HCT116 (cell line): ENCODE data around the gene MEAF6. TPM values are rescaled to one million over a fixed set of nuclear protein-coding genes. Genes with fewer than 3 reads are reported as not detected.
"Not testable (repeated sequence)": the region's sequence is repeated elsewhere in the genome, so short reads cannot be mapped to it uniquely, and the experiment has no call there.

Source experiments
- ATAC-seq: fragments of 200-7000 bp; cut with Tn5 transposase; 2 replicates; pipeline ENCODE4 v1.9.1; 2020; ENCODE audit warnings: mild to moderate bottlenecking, moderate library complexity
- BruUV-seq: library from RNA; stranded (reverse); fragments of 400-500 nt; replicated peaks from 2 replicates; lab custom pipeline; 2021; lab: Mats Ljungman, UMichigan
- CTCF ChIA-PET: fragments of 300-600 bp; sonication (Branson Sonifier 250); formaldehyde crosslinking; loops from one replicate; lab custom pipeline; 2021; ENCODE audit warnings: antibody characterized with exemption; lab: Charles Lee
- POLR2A ChIA-PET: fragments of 300-600, 350-600 bp; sonication (Branson Sonifier 250); formaldehyde crosslinking; loops from one replicate; lab custom pipeline; 2021; ENCODE audit warnings: antibody characterized with exemption; lab: Charles Lee
- RAD21 ChIA-PET, 2 experiments: fragments of 300-600 bp; sonication (Branson Sonifier 250); formaldehyde crosslinking; loops; one replicate each; lab custom pipeline; 2023; ENCODE audit warnings: low total read pairs in 2 of 2; ENCODE audit not compliant: uncharacterized antibody in 2 of 2, unreplicated experiment in 2 of 2, low non-redundant PET in 1 of 2; lab: Charles Lee
- DNase-seq: peaks from one replicate; pipeline ENCODE4 v3.0.0-alpha.2; 2010; ENCODE audit warnings: low read depth, low spot score
- H2AFZ ChIP-seq: fragments of 200-600 bp; shearing (Covaris generic), sonication (generic); 2 replicates; pipeline ENCODE4 v1.6.1; 2017; ENCODE audit warnings: low read depth, mixed run types, mixed read lengths, antibody characterized with exemption, low read length; ENCODE audit not compliant: poor library complexity, severe bottlenecking
- H3K27ac ChIP-seq: 2 replicates; pipeline ENCODE4 v1.5.1; 2012; ENCODE audit warnings: low read depth, low read length
- H3K27me3 ChIP-seq: fragments of 200-600 bp; sonication (generic); 2 replicates; pipeline ENCODE4 v1.6.1; 2016; ENCODE audit warnings: mixed run types, low read length, mixed read lengths; ENCODE audit not compliant: insufficient read depth
- H3K36me3 ChIP-seq, 2 experiments: fragments of 200-500 bp in 1 of 2; fragments of 200-600 bp in 1 of 2; sonication (Bioruptor generic) in 1 of 2; sonication (generic) in 1 of 2; 2 replicates each; pipeline versions ENCODE4 v1.5.1 to v1.6.1; 2014 to 2016; ENCODE audit warnings: low read length in 2 of 2, inconsistent platforms in 1 of 2, mixed read lengths in 1 of 2, mixed run types in 1 of 2; ENCODE audit not compliant: insufficient read depth in 2 of 2, control insufficient read depth in 1 of 2
- H3K4me1 ChIP-seq, 2 experiments: fragments of 200-600 bp in 1 of 2; sonication (generic) in 1 of 2; 2 replicates each; pipeline versions ENCODE4 v1.5.1 to v1.6.1; 2012 to 2017; ENCODE audit warnings: low read length in 2 of 2, inconsistent platforms in 1 of 2, mild to moderate bottlenecking in 1 of 2, mixed read lengths in 1 of 2, mixed run types in 1 of 2, moderate library complexity in 1 of 2; ENCODE audit not compliant: insufficient read depth in 2 of 2, control insufficient read depth in 1 of 2
- H3K4me2 ChIP-seq: fragments of 200-600 bp; sonication (generic); 2 replicates; pipeline ENCODE4 v1.6.1; 2017; ENCODE audit warnings: mixed run types, low read length, mixed read lengths
- H3K4me3 ChIP-seq, 2 experiments: fragments of 200-600 bp in 1 of 2; sonication (generic) in 1 of 2; replicated peaks in 1 of 2; 2 replicates each; pipeline ENCODE4 v1.5.1; 2011 to 2016; ENCODE audit warnings: low read length in 2 of 2, control low read depth in 1 of 2, low read depth in 1 of 2, mild to moderate bottlenecking in 1 of 2, mixed read lengths in 1 of 2, mixed run types in 1 of 2
- H3K79me2 ChIP-seq: fragments of 200-600 bp; sonication (generic); 2 replicates; pipeline ENCODE4 v1.6.1; 2017; ENCODE audit warnings: mild to moderate bottlenecking, mixed run types, low read length, moderate library complexity, mixed read lengths; ENCODE audit not compliant: insufficient read depth
- H3K9ac ChIP-seq: fragments of 200-600 bp; sonication (generic); 2 replicates; pipeline ENCODE4 v1.6.1; 2016; ENCODE audit warnings: low read length, mixed read lengths
- H3K9me2 ChIP-seq: fragments of 200-600 bp; sonication (generic), shearing (Covaris generic); 2 replicates; pipeline ENCODE4 v1.6.1; 2017; ENCODE audit warnings: mixed run types, mild to moderate bottlenecking, moderate library complexity; ENCODE audit not compliant: insufficient read depth
- H3K9me3 ChIP-seq, 2 experiments: fragments of 200-500 bp in 1 of 2; fragments of 200-600 bp in 1 of 2; sonication (Bioruptor generic) in 1 of 2; sonication (generic) in 1 of 2; 2 replicates each; pipeline ENCODE4 v1.6.1; 2014 to 2017; ENCODE audit warnings: low read length in 2 of 2, mixed read lengths in 2 of 2, inconsistent platforms in 1 of 2, low read depth in 1 of 2, mild to moderate bottlenecking in 1 of 2, mixed run types in 1 of 2, moderate library complexity in 1 of 2; ENCODE audit not compliant: control insufficient read depth in 1 of 2, insufficient read depth in 1 of 2
- H4K20me1 ChIP-seq: fragments of 200-600 bp; sonication (generic), shearing (Covaris generic); 2 replicates; pipeline ENCODE4 v1.6.1; 2017; ENCODE audit warnings: mixed run types, mild to moderate bottlenecking, moderate library complexity; ENCODE audit not compliant: insufficient read depth
- EZH2phosphoT487 ChIP-seq: fragments of 200-600 bp; IDR thresholded peaks from 2 replicates; pipeline ENCODE4 v1.6.1; 2018; ENCODE audit warnings: antibody characterized with exemption, borderline replicate concordance
- POLR2AphosphoS5 ChIP-seq: IDR thresholded peaks from 2 replicates; pipeline ENCODE4 v1.6.1; 2011; ENCODE audit warnings: mild to moderate bottlenecking, low read depth, low read length, moderate library complexity
- YY1 ChIP-seq: IDR thresholded peaks from 2 replicates; pipeline ENCODE4 v1.6.1; 2011; ENCODE audit warnings: low read length, low read depth, moderate library complexity, mild to moderate bottlenecking; ENCODE audit not compliant: insufficient replicate concordance; ENCODE audit errors: extremely low read depth
- intact Hi-C: fragments of 100-400 bp; cut with micrococcal nuclease; formaldehyde crosslinking; loops from 2 replicates; pipeline ENCODE4 v1.10.0; 2022
- total RNA-seq: library from RNA; stranded (reverse); gene quantifications from one replicate; pipeline ENCODE4 v1.2.1, GENCODE V29; 2021; ENCODE audit not compliant: unreplicated experiment
- TF ChIP-seq, protein P1 (sequence below): IDR thresholded peaks from 2 replicates; pipeline ENCODE4 v1.6.1; 2012
- TF ChIP-seq, protein P2 (sequence below): IDR thresholded peaks from 2 replicates; pipeline ENCODE4 v1.6.1; 2011; ENCODE audit warnings: mild to moderate bottlenecking, low read length, moderate library complexity; ENCODE audit not compliant: insufficient replicate concordance; ENCODE audit errors: extremely low read depth

MEAF6 gene
- total RNA-seq, 1 experiment from 2014 or later = 50.3 TPM

DNA sequence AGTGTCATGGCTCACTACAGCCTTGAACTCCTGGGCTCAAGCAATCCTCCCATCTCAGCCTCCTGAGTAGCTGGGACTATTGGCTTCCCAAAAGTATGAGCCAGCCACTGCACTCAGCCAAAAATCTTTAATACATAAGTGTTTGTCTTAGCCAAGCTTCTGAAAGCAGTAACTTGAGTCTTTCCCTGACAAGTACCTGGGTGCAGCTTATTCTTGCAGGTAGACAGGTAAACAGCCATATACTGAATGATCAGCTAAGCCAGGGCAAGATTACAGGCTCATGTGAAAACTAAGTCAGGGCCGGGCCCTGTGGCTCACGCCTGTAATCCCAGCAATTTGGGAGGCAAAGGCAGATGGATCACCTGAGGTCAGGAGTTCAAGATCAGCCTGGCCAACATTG, 7.8 kb downstream of the MEAF6 start (continued):
- TF ChIP-seq, protein P1, sequence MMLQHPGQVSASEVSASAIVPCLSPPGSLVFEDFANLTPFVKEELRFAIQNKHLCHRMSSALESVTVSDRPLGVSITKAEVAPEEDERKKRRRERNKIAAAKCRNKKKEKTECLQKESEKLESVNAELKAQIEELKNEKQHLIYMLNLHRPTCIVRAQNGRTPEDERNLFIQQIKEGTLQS = no peak
- TF ChIP-seq EZH2phosphoT487 (no peak), YY1 (no peak), POLR2AphosphoS5 (no peak)
- TF ChIP-seq, protein P2, sequence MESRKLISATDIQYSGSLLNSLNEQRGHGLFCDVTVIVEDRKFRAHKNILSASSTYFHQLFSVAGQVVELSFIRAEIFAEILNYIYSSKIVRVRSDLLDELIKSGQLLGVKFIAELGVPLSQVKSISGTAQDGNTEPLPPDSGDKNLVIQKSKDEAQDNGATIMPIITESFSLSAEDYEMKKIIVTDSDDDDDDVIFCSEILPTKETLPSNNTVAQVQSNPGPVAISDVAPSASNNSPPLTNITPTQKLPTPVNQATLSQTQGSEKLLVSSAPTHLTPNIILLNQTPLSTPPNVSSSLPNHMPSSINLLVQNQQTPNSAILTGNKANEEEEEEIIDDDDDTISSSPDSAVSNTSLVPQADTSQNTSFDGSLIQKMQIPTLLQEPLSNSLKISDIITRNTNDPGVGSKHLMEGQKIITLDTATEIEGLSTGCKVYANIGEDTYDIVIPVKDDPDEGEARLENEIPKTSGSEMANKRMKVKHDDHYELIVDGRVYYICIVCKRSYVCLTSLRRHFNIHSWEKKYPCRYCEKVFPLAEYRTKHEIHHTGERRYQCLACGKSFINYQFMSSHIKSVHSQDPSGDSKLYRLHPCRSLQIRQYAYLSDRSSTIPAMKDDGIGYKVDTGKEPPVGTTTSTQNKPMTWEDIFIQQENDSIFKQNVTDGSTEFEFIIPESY = no peak

DNA sequence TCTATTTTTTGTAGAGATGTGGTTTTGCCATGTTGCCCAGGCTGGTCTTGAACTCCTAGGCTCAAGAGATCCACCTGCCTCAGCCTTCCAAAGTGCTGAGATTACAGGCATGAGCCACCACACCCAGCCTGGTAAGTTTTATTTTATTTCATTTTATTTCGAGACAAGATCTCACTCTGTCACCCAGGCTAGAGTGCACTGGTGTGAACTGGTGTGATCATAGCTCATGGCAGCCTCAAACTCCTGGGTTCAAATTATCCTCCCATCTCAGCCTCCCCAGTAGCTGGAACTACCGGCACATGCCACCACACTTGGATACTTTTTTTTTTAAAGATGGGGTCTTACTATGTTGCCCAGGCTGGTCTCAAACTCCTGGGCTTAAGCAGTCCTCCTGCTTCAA, 11.8 kb downstream of the MEAF6 start:
- H3K9me2 ChIP-seq, H3K79me2 ChIP-seq, DNase-seq, H3K9ac ChIP-seq, ATAC-seq, POLR2A ChIA-PET, BruUV-seq, H3K27me3 ChIP-seq, H3K27ac ChIP-seq, H4K20me1 ChIP-seq, H3K4me2 ChIP-seq, H3K9me3 ChIP-seq, H3K4me1 ChIP-seq, intact Hi-C loops, H2AFZ ChIP-seq, H3K4me3 ChIP-seq: not testable (repeated sequence)
- ChIA-PET RAD21 (interaction anchor here in 1 of 2 experiments (0.7 kb wide), 1 partner anchor 44 kb away, joined by 5 read pairs; no protein-coding TSS in a partner anchor), CTCF (interaction anchor here (1.6 to 1.7 kb wide), 2 partner anchors 11 to 15 kb away, joined by 5 to 8 read pairs; partner anchors contain the start of gene MEAF6)
- H3K36me3 ChIP-seq = peaks cover 14 to 19% of the 10 kb centered on the region in 2 experiments; a peak in 3 of 4 replicates
